Neural cell (in vitro differentiated cells): ENCODE data around the gene PAMR1. TPM values are rescaled to one million over a fixed set of nuclear protein-coding genes. Genes with fewer than 3 reads are reported as not detected.

Experiments used
- H2AFZ ChIP-seq: fragments of 200-600, 300-800 bp; sonication (generic), shearing (Covaris generic); 2 replicates; pipeline ENCODE4 v1.6.0; 2014; ENCODE audit warnings: low read depth, mild to moderate bottlenecking, antibody characterized with exemption, low read length, moderate library complexity
- H3F3A ChIP-seq: fragments of 200-600 bp; shearing (Covaris generic); 2 replicates; pipeline ENCODE4 v1.6.1; 2016; ENCODE audit warnings: mild to moderate bottlenecking, moderate library complexity, mixed read lengths, antibody characterized with exemption, low read length; ENCODE audit not compliant: insufficient read depth, poor library complexity, severe bottlenecking
- H3K27ac ChIP-seq: fragments of 200-600, 300-800 bp; sonication (generic), shearing (Covaris generic); 2 replicates; pipeline ENCODE4 v1.5.1; 2014; ENCODE audit warnings: mild to moderate bottlenecking, low read length, moderate library complexity
- H3K27me3 ChIP-seq: fragments of 300-800, 200-600 bp; sonication (generic), shearing (Covaris generic); 2 replicates; pipeline ENCODE4 v1.6.0; 2014; ENCODE audit warnings: mild to moderate bottlenecking, low read depth, low read length, moderate library complexity; ENCODE audit not compliant: insufficient read depth
- H3K36me3 ChIP-seq: fragments of 300-800, 200-600 bp; sonication (generic), shearing (Covaris generic); 2 replicates; pipeline ENCODE4 v1.5.1; 2014; ENCODE audit warnings: mild to moderate bottlenecking, antibody characterized with exemption, low read length, moderate library complexity; ENCODE audit not compliant: insufficient read depth
- H3K4me2 ChIP-seq: fragments of 300-800, 200-600 bp; sonication (generic), shearing (Covaris generic); 2 replicates; pipeline ENCODE4 v1.6.0; 2014; ENCODE audit warnings: mild to moderate bottlenecking, low read length
- H3K4me3 ChIP-seq: fragments of 300-800, 200-600 bp; sonication (generic), shearing (Covaris generic); 2 replicates; pipeline ENCODE4 v1.5.1; 2014; ENCODE audit warnings: mild to moderate bottlenecking, low read length, moderate library complexity
- H3K79me2 ChIP-seq: fragments of 200-600 bp; shearing (Covaris generic); replicated peaks from 2 replicates; pipeline ENCODE4 v1.6.0; 2014; ENCODE audit warnings: mild to moderate bottlenecking, low read length, moderate library complexity; ENCODE audit not compliant: insufficient read depth
- H3K9ac ChIP-seq: fragments of 300-800, 200-600 bp; sonication (generic), shearing (Covaris generic); 2 replicates; pipeline ENCODE4 v1.6.1; 2016; ENCODE audit warnings: mild to moderate bottlenecking, low read length, mixed read lengths
- H3K9me2 ChIP-seq: fragments of 200-600 bp; shearing (Covaris generic); 2 replicates; pipeline ENCODE4 v1.6.1; 2016; ENCODE audit warnings: mild to moderate bottlenecking, low read length, mixed read lengths; ENCODE audit not compliant: insufficient read depth
- H3K9me3 ChIP-seq: fragments of 200-600, 300-800 bp; sonication (generic), shearing (Covaris generic); 2 replicates; pipeline ENCODE4 v1.6.1; 2016; ENCODE audit warnings: mild to moderate bottlenecking, mixed run types, low read length, moderate library complexity, mixed read lengths
- H4K20me1 ChIP-seq: fragments of 200-600 bp; shearing (Covaris generic); 2 replicates; pipeline ENCODE4 v1.6.1; 2016; ENCODE audit warnings: mild to moderate bottlenecking, mixed run types; ENCODE audit not compliant: insufficient read depth
- CTCF ChIP-seq: fragments of 450-650 bp; IDR thresholded peaks from 2 replicates; pipeline ENCODE4 v1.5.1; 2014; ENCODE audit warnings: antibody characterized with exemption, mild to moderate bottlenecking, moderate library complexity; ENCODE audit not compliant: poor library complexity, severe bottlenecking
- EP300 ChIP-seq: fragments of 450-650 bp; conservative IDR thresholded peaks from 2 replicates; pipeline ENCODE4 v1.6.1; 2014; ENCODE audit warnings: antibody characterized with exemption, mild to moderate bottlenecking, moderate library complexity; ENCODE audit not compliant: poor library complexity, severe bottlenecking
- EZH2 ChIP-seq: fragments of 200-600, 300-800 bp; shearing (Covaris generic), sonication (generic); IDR thresholded peaks from 2 replicates; pipeline ENCODE4 v1.6.1; 2014; ENCODE audit warnings: antibody characterized with exemption, low read length, borderline replicate concordance, mild to moderate bottlenecking; ENCODE audit not compliant: insufficient read depth, poor library complexity, severe bottlenecking
- MXI1 ChIP-seq: fragments of 450-650 bp; conservative IDR thresholded peaks from 2 replicates; pipeline ENCODE4 v1.6.1; 2014; ENCODE audit warnings: antibody characterized with exemption, mild to moderate bottlenecking; ENCODE audit not compliant: poor library complexity, severe bottlenecking
- POLR2AphosphoS5 ChIP-seq: IDR thresholded peaks from 2 replicates; pipeline ENCODE4 v1.6.1; 2012
- RAD21 ChIP-seq: fragments of 450-650 bp; conservative IDR thresholded peaks from 2 replicates; pipeline ENCODE4 v1.6.1; 2014; ENCODE audit warnings: antibody characterized with exemption, mild to moderate bottlenecking, moderate library complexity
- REST ChIP-seq: IDR thresholded peaks from 2 replicates; pipeline ENCODE4 v1.6.1; 2012; ENCODE audit warnings: borderline replicate concordance
- SMC3 ChIP-seq: fragments of 450-650 bp; conservative IDR thresholded peaks from 2 replicates; pipeline ENCODE4 v1.6.1; 2014; ENCODE audit warnings: antibody characterized with exemption, mild to moderate bottlenecking, moderate library complexity; ENCODE audit not compliant: poor library complexity
- TAF1 ChIP-seq: IDR thresholded peaks from 2 replicates; pipeline ENCODE4 v1.6.1; 2012; ENCODE audit warnings: low read depth
- polyA plus RNA-seq: library from polyadenylated mRNA; depleted of rRNA; stranded (reverse); fragments of >200 nt; gene quantifications from 2 replicates; pipeline ENCODE4 v1.2.3, GENCODE V29; 2014

PAMR1 gene
- polyA plus RNA-seq, 1 donor from 2014 or later = 0.48 TPM

- no peaks in the 10 kb centered on the region for H3F3A ChIP-seq
- H3K9me3 ChIP-seq = no peaks in the 10 kb centered on the region
- H2AFZ ChIP-seq = no peak overlapping the region
- no peak overlapping the region for H3K27ac ChIP-seq
- no peak overlapping the region for H3K9ac ChIP-seq
- no peaks in the 10 kb centered on the region for H3K9me2 ChIP-seq
- no peaks in the 10 kb centered on the region for H3K79me2 ChIP-seq
- no peak for TF ChIP-seq TAF1
- no peak for TF ChIP-seq REST
- TF ChIP-seq CTCF = no peak
- no peak for TF ChIP-seq SMC3
- TF ChIP-seq POLR2AphosphoS5 = no peak
- no peak for TF ChIP-seq RAD21
- no peaks in the 10 kb centered on the region for H3K36me3 ChIP-seq
- no peak overlapping the region for H3K4me2 ChIP-seq
- H3K27me3 ChIP-seq = no peaks in the 10 kb centered on the region
- H4K20me1 ChIP-seq = no peaks in the 10 kb centered on the region
- no peak overlapping the region for H3K4me3 ChIP-seq
These were observed 11.1 kb upstream of the PAMR1 start for GRCh38 chr11:35536470-35536869.

GRCh38 chr11:35531246-35531645 lies 5.8 kb upstream of the PAMR1 start:
- no peaks in the 10 kb centered on the region for H3K9me3 ChIP-seq
- no peak overlapping the region for H3K4me2 ChIP-seq
- H2AFZ ChIP-seq = no peak overlapping the region
- peaks cover 2% of the 10 kb centered on the region for H3K27me3 ChIP-seq
- no peak overlapping the region for H3K27ac ChIP-seq
- H3F3A ChIP-seq = no peaks in the 10 kb centered on the region
- H3K36me3 ChIP-seq = no peaks in the 10 kb centered on the region
- H3K79me2 ChIP-seq = no peaks in the 10 kb centered on the region
- H3K9me2 ChIP-seq = no peaks in the 10 kb centered on the region
- no peak overlapping the region for H3K4me3 ChIP-seq
- H3K9ac ChIP-seq = no peak overlapping the region
- no peaks in the 10 kb centered on the region for H4K20me1 ChIP-seq
- no peak for TF ChIP-seq CTCF
- TF ChIP-seq EZH2 = no peak
- no peak for TF ChIP-seq EP300
- TF ChIP-seq TAF1 = no peak
- no peak for TF ChIP-seq SMC3
- TF ChIP-seq POLR2AphosphoS5 = no peak
- TF ChIP-seq MXI1 = no peak
- TF ChIP-seq RAD21 = no peak
- no peak for TF ChIP-seq REST
